MM.1S (cell line): ENCODE results near the gene SLC39A7.

Source experiments
- EZH2 ChIP-seq: fragments of 300-600 bp; sonication (generic); optimal IDR thresholded peaks from 2 replicates; pipeline ENCODE3; 2017; ENCODE audit warnings: low read depth, mild to moderate bottlenecking, antibody characterized with exemption, low read length, mixed read lengths
- EZH2phosphoT487 ChIP-seq: fragments of 300-600 bp; sonication (generic); IDR thresholded peaks from 2 replicates; pipeline ENCODE4 v1.6.1; 2018; ENCODE audit warnings: antibody characterized with exemption, low read length
- TF ChIP-seq, protein P1 (sequence below): fragments of 300-600 bp; sonication (generic); IDR thresholded peaks from 2 replicates; pipeline ENCODE4 v1.5.1; 2016; ENCODE audit warnings: antibody characterized with exemption, low read length, mixed read lengths

- TF ChIP-seq, protein P1, sequence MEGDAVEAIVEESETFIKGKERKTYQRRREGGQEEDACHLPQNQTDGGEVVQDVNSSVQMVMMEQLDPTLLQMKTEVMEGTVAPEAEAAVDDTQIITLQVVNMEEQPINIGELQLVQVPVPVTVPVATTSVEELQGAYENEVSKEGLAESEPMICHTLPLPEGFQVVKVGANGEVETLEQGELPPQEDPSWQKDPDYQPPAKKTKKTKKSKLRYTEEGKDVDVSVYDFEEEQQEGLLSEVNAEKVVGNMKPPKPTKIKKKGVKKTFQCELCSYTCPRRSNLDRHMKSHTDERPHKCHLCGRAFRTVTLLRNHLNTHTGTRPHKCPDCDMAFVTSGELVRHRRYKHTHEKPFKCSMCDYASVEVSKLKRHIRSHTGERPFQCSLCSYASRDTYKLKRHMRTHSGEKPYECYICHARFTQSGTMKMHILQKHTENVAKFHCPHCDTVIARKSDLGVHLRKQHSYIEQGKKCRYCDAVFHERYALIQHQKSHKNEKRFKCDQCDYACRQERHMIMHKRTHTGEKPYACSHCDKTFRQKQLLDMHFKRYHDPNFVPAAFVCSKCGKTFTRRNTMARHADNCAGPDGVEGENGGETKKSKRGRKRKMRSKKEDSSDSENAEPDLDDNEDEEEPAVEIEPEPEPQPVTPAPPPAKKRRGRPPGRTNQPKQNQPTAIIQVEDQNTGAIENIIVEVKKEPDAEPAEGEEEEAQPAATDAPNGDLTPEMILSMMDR: no peak
- no peak for TF ChIP-seq EZH2
- no peak for TF ChIP-seq EZH2phosphoT487
Measured at GRCh38 chr6:33164176-33164575, 36.5 kb upstream of the SLC39A7 start.
